ENCODE measurements around the gene TEDDM1.

GRCh38 chr1:182426442-182427430 lies 26.3 kb upstream of the TEDDM1 start:
- TF ChIP-seq, protein P1, sequence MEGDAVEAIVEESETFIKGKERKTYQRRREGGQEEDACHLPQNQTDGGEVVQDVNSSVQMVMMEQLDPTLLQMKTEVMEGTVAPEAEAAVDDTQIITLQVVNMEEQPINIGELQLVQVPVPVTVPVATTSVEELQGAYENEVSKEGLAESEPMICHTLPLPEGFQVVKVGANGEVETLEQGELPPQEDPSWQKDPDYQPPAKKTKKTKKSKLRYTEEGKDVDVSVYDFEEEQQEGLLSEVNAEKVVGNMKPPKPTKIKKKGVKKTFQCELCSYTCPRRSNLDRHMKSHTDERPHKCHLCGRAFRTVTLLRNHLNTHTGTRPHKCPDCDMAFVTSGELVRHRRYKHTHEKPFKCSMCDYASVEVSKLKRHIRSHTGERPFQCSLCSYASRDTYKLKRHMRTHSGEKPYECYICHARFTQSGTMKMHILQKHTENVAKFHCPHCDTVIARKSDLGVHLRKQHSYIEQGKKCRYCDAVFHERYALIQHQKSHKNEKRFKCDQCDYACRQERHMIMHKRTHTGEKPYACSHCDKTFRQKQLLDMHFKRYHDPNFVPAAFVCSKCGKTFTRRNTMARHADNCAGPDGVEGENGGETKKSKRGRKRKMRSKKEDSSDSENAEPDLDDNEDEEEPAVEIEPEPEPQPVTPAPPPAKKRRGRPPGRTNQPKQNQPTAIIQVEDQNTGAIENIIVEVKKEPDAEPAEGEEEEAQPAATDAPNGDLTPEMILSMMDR (IDR thresholded peaks at IDR 0.05) = no peak
- TF ChIP-seq POLR2A (IDR thresholded peaks at IDR 0.05) = no peak

Measured in stomach (tissue), 4 donors.